ENCODE results near the gene SGPL1. TPM values are rescaled to one million over a fixed set of nuclear protein-coding genes. Genes with fewer than 3 reads are reported as not detected.

SGPL1 gene
- total RNA-seq, 1 experiment from 2014 or later = 52.6 TPM

DNA sequence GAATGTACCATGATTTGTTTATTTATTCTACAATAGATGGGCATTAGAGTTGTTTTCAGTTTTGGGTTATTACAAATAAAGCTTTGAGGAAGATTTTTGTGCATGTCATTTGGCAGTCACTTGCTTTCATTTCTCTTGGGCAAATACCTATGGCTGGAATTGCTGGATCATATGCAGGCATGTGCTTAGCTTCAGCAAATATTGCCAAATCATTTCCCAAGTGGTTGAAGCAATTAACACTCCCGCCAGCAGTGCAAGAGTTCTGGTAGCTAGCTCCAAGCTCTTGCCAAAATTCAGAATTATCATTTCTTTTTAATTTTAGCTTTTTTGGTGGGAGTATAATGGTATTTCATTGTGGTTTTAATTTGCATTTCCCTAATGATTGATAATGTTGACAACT, 105.5 kb downstream of the SGPL1 start:
- no peak overlapping the region for H2BK120ac ChIP-seq (ENCODE audit: low read depth, low read length, poor library complexity, severe bottlenecking)
- H4K20me1 ChIP-seq (ENCODE audit: control insufficient read depth, insufficient read depth, insufficient read length) = no peaks in the 10 kb centered on the region
- H2BK20ac ChIP-seq (ENCODE audit: low read depth, low read length, poor library complexity, severe bottlenecking) = no peak overlapping the region
- H3K18ac ChIP-seq (ENCODE audit: insufficient read length, low read depth, low read length) = no peak overlapping the region
- H3K79me2 ChIP-seq (ENCODE audit: insufficient read depth, low read length) = no peaks in the 10 kb centered on the region
- no peaks in the 10 kb centered on the region for H3K79me1 ChIP-seq (ENCODE audit: insufficient read depth, low read depth, low read length, poor library complexity, severe bottlenecking)
- H3K4ac ChIP-seq (ENCODE audit: low read depth, low read length) = no peak overlapping the region
- no peak overlapping the region for H3K4me2 ChIP-seq (ENCODE audit: insufficient read depth, insufficient read length, low read length)
- no peaks in the 10 kb centered on the region for H3K9me3 ChIP-seq (ENCODE audit: control insufficient read depth, low read depth, low read length)
- no peak overlapping the region for H2BK12ac ChIP-seq (ENCODE audit: insufficient read length, low read depth, low read length)
- TF ChIP-seq, protein P1, sequence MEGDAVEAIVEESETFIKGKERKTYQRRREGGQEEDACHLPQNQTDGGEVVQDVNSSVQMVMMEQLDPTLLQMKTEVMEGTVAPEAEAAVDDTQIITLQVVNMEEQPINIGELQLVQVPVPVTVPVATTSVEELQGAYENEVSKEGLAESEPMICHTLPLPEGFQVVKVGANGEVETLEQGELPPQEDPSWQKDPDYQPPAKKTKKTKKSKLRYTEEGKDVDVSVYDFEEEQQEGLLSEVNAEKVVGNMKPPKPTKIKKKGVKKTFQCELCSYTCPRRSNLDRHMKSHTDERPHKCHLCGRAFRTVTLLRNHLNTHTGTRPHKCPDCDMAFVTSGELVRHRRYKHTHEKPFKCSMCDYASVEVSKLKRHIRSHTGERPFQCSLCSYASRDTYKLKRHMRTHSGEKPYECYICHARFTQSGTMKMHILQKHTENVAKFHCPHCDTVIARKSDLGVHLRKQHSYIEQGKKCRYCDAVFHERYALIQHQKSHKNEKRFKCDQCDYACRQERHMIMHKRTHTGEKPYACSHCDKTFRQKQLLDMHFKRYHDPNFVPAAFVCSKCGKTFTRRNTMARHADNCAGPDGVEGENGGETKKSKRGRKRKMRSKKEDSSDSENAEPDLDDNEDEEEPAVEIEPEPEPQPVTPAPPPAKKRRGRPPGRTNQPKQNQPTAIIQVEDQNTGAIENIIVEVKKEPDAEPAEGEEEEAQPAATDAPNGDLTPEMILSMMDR (conservative IDR thresholded peaks at IDR 0.05) = no peak
- no peak overlapping the region for H3K27ac ChIP-seq (ENCODE audit: insufficient read length, low read depth, low read length)
- no peak overlapping the region for H2AFZ ChIP-seq (ENCODE audit: low read length)
- no peak overlapping the region for H4K5ac ChIP-seq (ENCODE audit: insufficient read length, low read depth, low read length)
- peaks cover 13% of the 10 kb centered on the region for H3K27me3 Mint-ChIP-seq (ENCODE audit: low read depth)
- no peak overlapping the region for H2BK15ac ChIP-seq (ENCODE audit: low read depth, low read length)
- no peak overlapping the region for H3T11ph ChIP-seq (ENCODE audit: low read length)
- H3K27me3 ChIP-seq (ENCODE audit: insufficient read depth, low read length) = no peaks in the 10 kb centered on the region
- no peaks in the 10 kb centered on the region for H3K23me2 ChIP-seq (ENCODE audit: insufficient read length, low read depth, low read length, poor library complexity, severe bottlenecking)
- no peak overlapping the region for H3K23ac ChIP-seq (ENCODE audit: insufficient read length, low read depth, low read length)
- H3K14ac ChIP-seq (ENCODE audit: insufficient read depth, low read length) = no peak overlapping the region
- DNase-seq = no peak
- H3K27ac Mint-ChIP-seq = no peak overlapping the region
- no peaks in the 10 kb centered on the region for H3K9me3 Mint-ChIP-seq
- no peak overlapping the region for H3K56ac ChIP-seq (ENCODE audit: insufficient read length, low read depth, low read length)
- no peak overlapping the region for H2BK5ac ChIP-seq (ENCODE audit: insufficient read length, low read length)
- H4K91ac ChIP-seq (ENCODE audit: insufficient read length, low read depth, low read length) = no peak overlapping the region
- H3K9ac ChIP-seq (ENCODE audit: extremely low read depth, insufficient read length, low read length) = no peak overlapping the region
- no peak overlapping the region for H4K8ac ChIP-seq (replicated peaks; ENCODE audit: insufficient read length, low read depth, low read length)
- H3K36me3 Mint-ChIP-seq (ENCODE audit: insufficient read depth in 1 of 3, low read depth in 3 of 3) = no peaks in the 10 kb centered on the region
- H3K4me3 Mint-ChIP-seq = no peak overlapping the region
- no CpG with 5 or more reads among the region's 1 CpG for WGBS (ENCODE audit: extremely low coverage, insufficient read length, low lambda C conversion rate)
- no peaks in the 10 kb centered on the region for H3K4me1 ChIP-seq (ENCODE audit: insufficient read depth, low read length)
- no peak overlapping the region for H2AK5ac ChIP-seq (ENCODE audit: insufficient read length, low read length)
- peaks cover 0 to 8% of the 10 kb centered on the region in 2 experiments; a peak in 3 of 4 replicates for H3K4me1 Mint-ChIP-seq
